HG02938 (cell line): ENCODE measurements around the gene PSMA1.
"Not testable (repeated sequence)": the region's sequence is repeated elsewhere in the genome, so short reads cannot be mapped to it uniquely, and the experiment has no call there.

ENCODE experiments used
- ATAC-seq: cut with Tn5 transposase; IDR thresholded peaks from one replicate; pipeline ENCODE4 v1.9.1; 2021; ENCODE audit warnings: mild to moderate bottlenecking, moderate library complexity; ENCODE audit not compliant: unreplicated experiment

The PSMA1 gene

DNA sequence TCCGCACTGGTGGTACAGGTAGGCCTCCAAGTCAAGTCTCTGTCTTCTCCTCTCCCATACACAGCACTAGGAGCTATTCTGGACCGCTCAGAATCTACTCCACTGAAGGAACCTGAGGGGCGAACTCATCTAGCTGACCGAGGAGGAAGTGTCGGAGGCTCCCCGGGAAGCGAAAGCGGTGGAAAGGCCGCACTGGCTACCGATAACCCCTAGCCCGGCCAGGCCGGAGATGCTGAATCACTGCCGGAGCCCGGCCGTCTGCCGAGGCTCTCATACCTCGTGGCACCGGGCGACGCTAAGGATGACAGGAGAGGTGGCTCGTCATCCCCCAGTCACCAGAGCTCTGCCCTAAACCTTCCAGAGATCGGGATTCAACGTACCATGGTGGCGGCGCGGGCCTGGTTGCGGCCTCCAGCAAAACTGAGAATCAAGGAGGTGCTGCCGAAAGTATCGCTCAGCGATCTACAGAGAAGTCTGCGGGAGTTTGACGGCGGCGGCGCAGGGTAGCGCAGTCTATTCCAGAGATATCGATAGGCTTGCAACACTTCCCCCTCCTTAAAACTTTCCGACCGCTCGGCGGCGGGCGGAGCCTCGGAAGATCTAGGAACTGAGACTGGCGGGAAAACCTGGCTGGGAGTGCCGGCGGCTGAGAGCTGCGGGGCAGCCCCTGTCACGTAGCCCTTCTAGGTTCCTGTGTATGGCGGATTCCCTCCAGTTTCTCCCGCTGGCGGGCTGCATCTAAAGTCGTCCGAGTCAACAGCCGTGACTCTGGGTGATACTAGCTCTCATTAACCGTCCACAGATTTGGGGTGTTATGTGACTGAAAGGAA is at the start of gene PSMA1:
PSMA1 (minus strand) TSS at position 470 of the 830 bp plus-strand sequence; CDS start at position 383, 87 bp downstream.
- peak; percentile 88 for ATAC-seq

GRCh38 chr11:14569516-14569915 is 49.3 kb upstream of the PSMA1 start:
- not testable (repeated sequence) for ATAC-seq

- no peak for ATAC-seq
Observed at GRCh38 chr11:14567064-14567651, 47.0 kb upstream of the PSMA1 start.

DNA sequence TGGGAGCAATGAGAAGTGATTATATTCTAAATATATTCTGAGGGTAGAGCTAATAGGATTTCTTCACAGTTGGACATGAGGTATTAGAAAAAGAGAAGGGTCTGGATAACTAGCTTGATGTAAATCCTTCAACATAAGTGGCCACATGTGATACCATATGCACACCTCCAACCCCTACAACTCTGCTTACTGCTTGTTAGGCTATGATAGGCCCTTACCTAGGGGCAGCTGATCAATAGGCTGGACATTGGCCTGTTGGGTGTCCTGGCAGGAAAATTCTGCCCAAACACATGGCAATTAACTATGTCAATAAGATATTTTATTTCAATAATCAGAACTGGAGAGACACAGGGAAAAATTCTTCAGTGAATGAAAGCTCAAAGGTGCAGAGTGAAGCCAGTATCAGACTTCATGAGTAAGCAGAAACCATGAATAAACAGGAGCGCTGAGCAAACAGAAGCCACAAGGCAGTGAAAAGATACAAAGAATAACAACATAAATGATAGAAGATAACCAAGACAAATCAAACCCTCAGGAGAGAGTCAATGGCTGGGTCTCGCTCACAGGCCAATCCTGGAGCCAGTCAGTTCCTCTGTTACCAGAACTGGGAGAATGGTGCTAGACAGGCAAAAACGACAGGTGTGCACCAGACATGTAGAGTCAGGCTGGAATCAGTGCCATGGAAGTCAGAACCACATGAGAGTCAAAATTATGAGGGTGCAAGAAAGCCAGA is 46.3 kb upstream of the PSMA1 start:
- ATAC-seq, result no peak

- no peak for ATAC-seq
Observed at GRCh38 chr11:14565845-14566244, 45.7 kb upstream of the PSMA1 start.

- no peak for ATAC-seq
Observed at GRCh38 chr11:14555818-14556217, 35.6 kb upstream of the PSMA1 start.

DNA sequence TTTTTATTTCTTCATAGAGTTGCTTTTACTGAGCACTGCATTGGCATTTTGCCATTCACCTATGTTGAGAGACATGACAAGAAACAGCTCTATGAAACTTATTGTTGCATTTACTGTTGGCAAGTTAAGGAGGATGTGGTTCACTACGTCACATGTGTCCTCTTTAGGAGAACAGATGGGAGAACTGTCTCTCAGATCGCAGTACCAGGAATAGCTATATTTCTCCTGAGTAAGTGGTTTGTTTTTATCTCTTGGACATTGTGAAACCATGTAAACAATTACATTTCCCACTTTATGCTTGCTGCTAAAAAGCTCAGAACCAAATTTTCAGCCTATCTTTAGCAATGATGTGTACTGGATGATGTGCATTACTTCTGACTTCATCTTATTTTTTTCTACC is 34.8 kb upstream of the PSMA1 start:
- no peak for ATAC-seq

DNA sequence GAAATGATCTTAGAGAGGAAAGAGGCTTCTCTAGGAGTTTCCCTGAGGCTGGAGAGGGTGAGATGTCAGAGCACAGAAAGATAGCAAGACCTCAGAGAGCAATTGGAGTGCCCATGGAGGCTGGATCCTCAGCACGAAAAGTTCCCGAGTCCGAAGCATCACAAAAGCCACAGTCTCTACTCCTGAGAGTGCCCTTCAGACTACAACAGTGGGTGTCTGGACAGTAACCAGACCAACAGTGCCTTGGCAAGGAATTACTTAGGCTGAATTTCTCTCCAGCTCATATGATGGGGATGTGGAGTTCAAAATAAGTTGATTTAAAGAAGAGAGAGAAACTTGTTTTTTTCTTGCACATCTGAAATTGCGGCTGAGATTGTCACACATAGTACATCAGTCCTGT is 31.9 kb upstream of the PSMA1 start:
- no peak for ATAC-seq

DNA sequence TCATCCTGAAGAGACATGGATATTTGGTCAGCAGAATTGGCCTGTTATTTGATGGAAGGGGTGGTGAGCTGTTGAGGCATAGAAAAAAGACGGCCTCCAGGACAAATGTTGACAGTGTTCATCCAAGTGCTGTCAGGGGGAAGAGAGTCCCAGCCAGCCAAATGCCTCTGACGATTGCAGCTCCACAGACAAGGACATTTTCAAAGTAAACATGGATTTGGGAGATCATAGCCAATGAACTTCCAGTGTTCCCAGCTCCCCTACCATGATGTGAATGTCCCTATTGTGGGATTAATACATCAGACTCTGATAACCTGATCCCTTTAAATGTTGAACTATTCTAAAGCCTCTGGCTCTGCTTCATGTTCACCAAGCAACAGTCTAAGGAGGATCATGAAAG is 31.2 kb upstream of the PSMA1 start:
- ATAC-seq, result no peak

GRCh38 chr11:14549891-14550290 is 29.7 kb upstream of the PSMA1 start:
- no peak for ATAC-seq

DNA sequence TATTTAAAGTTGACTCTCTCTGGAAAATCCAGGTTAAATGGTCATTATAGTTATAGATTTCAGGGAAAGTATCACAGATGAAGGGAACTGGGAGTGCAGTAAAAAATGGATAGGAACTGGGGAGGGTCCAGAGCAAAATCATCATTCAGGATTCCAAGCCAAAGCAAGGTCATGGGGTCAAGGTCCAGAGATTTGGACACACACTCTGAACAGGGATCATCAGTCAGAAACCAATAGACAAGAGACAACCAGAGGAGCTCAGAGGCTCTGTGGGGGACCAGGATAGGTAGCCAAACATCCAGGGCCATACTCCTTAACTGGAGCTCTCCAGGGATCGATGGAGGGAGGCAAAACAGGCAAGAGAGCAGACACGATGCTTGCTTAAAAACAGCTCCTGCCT is 27.3 kb upstream of the PSMA1 start:
- no peak for ATAC-seq

DNA sequence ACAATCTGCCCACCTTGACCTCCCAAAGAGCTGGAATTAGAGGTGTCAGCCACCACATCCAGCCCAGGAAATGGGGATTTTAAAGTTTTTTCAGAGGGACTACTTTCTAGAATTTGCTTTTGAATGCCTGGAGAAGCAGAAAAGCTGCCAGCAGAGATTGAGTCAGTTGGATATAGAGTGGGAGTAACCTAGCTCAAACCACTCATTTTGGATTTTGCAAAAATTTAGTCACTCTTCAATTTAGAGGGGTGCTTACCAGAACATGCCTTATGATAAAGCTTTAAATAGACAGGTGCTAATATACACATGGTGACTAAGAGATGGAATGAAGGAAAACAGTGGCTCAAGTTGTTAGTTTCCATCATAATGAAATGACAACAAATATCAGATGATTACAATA is 26.5 kb upstream of the PSMA1 start:
- no peak for ATAC-seq

GRCh38 chr11:14544611-14545010 is 24.4 kb upstream of the PSMA1 start:
- ATAC-seq, result peak; percentile 89

DNA sequence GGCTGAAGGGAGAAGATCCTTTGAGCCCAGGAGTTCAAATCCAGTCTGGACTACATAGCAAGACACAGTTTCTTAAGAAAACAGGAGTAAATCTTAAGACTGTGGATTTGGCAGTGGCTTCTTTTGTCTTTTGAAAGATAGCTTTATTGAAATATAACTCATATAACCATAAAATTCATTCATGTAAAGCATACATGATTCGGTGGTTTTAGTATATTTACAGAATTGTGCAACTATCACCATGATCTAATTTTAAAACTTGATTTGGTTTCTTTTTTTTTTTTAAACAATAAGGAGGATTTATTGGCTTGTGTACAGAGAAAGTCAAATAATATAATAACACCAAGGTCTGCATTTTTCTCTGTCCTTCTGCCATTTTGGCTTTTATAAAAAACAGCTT is 23.1 kb upstream of the PSMA1 start:
- no peak for ATAC-seq

- no peak for ATAC-seq
Observed at GRCh38 chr11:14542324-14542723, 22.1 kb upstream of the PSMA1 start.

DNA sequence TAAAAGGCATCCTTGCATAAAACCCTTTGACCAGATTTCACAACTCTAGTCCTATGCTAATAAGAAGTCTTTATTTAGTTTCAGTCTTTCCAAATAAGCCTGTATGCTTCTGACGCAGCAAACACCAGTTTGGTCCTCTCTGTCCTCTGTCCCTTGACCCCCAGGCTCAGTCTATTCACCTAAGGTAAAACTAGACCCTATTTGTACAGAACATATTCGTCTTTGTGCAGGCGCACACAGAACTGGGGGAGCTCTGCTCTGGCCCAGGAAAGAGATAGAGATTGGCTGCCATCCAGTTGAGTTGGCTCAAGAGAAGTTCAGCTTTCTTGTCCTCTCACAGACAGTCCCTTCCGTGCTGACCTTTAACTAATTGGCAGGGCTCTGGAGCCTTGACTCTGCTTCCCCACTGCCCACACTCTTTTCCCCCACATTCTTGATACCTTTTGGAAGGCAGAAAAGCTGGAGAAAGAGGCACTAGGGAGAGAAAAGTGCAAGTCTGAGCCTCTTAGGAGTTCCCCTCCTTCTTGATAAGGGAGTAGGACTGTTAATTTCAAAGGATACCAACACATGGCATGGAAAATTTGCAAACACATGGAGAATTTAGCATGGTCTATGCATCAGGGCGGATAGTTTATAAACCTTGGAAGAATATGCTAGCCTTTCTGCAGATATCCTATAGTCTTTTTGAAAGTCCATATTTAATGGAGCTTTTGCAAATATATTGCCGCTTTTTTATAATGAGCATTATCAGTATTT is 21.2 kb upstream of the PSMA1 start:
- no peak for ATAC-seq

- ATAC-seq, result no peak
Observed at GRCh38 chr11:14539982-14540421, 19.8 kb upstream of the PSMA1 start.

DNA sequence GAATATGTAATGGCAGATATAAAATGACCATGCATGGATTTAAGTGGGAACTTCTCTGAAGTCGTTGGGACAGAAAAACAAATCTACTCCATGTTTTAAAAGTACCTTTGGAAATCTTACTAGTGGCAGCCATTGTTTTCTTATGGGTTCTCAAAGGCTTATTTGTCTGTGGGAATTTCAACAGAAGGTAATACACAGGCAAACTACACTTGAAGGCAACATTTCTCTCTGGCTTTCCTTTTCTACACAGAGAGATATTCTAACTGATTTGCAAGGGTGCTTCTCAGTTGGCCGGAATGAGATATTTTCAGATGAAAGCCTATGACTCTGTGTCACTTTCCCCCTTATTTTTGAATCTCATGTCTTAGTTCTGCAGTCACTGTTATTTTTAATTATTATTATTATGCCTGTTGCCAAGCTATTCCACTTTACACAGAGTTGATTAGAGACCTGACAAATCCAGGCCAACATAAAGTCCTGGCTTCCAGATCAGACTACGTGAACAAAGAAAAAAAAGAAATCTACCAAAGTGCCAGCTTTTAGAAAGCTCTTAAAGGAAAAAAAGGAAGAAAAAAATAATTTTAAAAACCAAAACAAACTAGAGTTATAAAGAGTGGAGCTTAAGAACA is 18.9 kb upstream of the PSMA1 start:
- no peak for ATAC-seq

DNA sequence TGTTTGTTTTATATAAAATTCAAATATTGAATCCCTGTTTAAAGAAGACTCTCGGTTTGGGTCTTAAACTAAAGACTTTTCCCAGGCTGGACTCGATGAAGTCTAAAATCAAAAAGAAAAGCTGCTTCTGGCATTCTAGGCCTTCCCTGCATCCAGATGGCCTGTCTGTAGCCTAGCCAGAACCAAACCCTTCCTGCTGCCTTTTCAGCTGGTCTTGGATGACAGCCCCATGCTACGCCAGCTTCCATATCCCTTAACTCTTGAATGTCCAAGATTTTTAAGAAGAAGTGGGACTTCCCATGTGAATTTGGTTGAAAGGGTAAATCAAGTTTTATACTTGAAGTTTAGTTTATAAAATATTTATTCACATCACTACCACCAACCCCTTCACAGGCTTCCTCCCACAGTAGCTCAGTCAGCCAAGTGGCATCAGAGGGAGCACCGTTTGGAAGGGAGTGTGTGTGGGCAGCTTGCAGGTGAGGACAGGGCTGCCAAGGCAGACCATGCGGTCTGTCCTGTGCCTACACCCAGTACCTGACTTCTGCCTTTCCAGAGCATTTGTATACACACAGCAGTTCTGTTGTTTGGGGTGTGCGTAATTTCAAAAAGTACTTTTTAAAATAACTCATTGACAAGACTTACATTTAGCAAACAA is 18.2 kb upstream of the PSMA1 start:
- ATAC-seq, result no peak

GRCh38 chr11:14537134-14537599 is 17.0 kb upstream of the PSMA1 start:
- ATAC-seq, result peak; percentile 63
